T-helper 17 cell (primary cell): Measurements from ENCODE around the gene OR56A1. TPM values are rescaled to one million over a fixed set of nuclear protein-coding genes. Genes with fewer than 3 reads are reported as not detected.

Experiments used
- total RNA-seq, 4 donors: library from RNA in 2 of 4; stranded (reverse) in 2 of 4; gene quantifications; one replicate each; pipeline ENCODE4 v1.2.3 and lab custom pipeline; 2022 to 2026

Gene OR56A1
- total RNA-seq, 2 donors from 2014 or later = not detected

Other genes with a start within 250 kb of the OR56A1 start
- gene OR52N5, start 247.4 kb downstream of the OR56A1 start, total RNA-seq = not detected
- gene OR52N1, start 239.5 kb downstream of the OR56A1 start, total RNA-seq = not detected
- not detected for gene OR52N2, start 221.8 kb downstream of the OR56A1 start, total RNA-seq
- gene OR52E6, start 188.9 kb downstream of the OR56A1 start, total RNA-seq = not detected
- gene OR52E8, start 173.1 kb downstream of the OR56A1 start, total RNA-seq = not detected
- not detected for gene OR52E4, start 150.1 kb downstream of the OR56A1 start, total RNA-seq
- gene OR52E5, start 137.6 kb downstream of the OR56A1 start, total RNA-seq = not detected
- gene OR56A3, start 88.5 kb downstream of the OR56A1 start, total RNA-seq = not detected
- gene OR56A5, start 62.3 kb downstream of the OR56A1 start, total RNA-seq = not detected
- not detected for gene OR52L1, start 43.8 kb downstream of the OR56A1 start, total RNA-seq
- gene OR56A4, start 23.8 kb downstream of the OR56A1 start, total RNA-seq = under 1 TPM in 1 of 2 donors, not detected in 1; 0.10 TPM
- not detected for gene OR56B4, start 76.9 kb upstream of the OR56A1 start, total RNA-seq
- gene OR52B2, start 139.6 kb upstream of the OR56A1 start, total RNA-seq = not detected
- gene OR52W1, start 168.5 kb upstream of the OR56A1 start, total RNA-seq = not detected
- gene C11orf42, start 174.8 kb upstream of the OR56A1 start, total RNA-seq = not detected
- 10 to 100 TPM; 27.6 to 33.8 TPM for gene FHIP1B, start 203.9 kb upstream of the OR56A1 start, total RNA-seq
- under 1 TPM; 0.15 to 0.23 TPM for gene CNGA4, start 208.3 kb upstream of the OR56A1 start, total RNA-seq
- gene CCKBR, start 229.1 kb upstream of the OR56A1 start, total RNA-seq = not detected